PC-3 (cell line): ENCODE results near the gene IGFALS. TPM values are rescaled to one million over a fixed set of nuclear protein-coding genes. Genes with fewer than 3 reads are reported as not detected.

Experiments used
- ATAC-seq: fragments of 200-7000 bp; cut with Tn5 transposase; 2 replicates; pipeline ENCODE4 v1.9.1; 2020; ENCODE audit warnings: mild to moderate bottlenecking, moderate library complexity
- BruUV-seq: library from RNA; stranded (reverse); fragments of 400-500 nt; replicated peaks from 2 replicates; lab custom pipeline; 2021; lab: Mats Ljungman, UMichigan
- CTCF ChIA-PET: fragments of 300-600 bp; sonication (Branson Sonifier 250); formaldehyde crosslinking; loops from one replicate; lab custom pipeline; 2022; ENCODE audit warnings: antibody characterized with exemption; lab: Charles Lee
- POLR2A ChIA-PET: fragments of 300-600 bp; sonication (Branson Sonifier 250); formaldehyde crosslinking; loops from one replicate; lab custom pipeline; 2022; ENCODE audit warnings: antibody characterized with exemption; ENCODE audit not compliant: unreplicated experiment; lab: Charles Lee
- DNase-seq: peaks from one replicate; pipeline ENCODE4 v3.0.0-alpha.2; 2015
- H2AFZ ChIP-seq: fragments of 300-600 bp; sonication (generic); 2 replicates; pipeline ENCODE4 v1.6.0; 2016; ENCODE audit warnings: antibody characterized with exemption, low read length
- H3F3A ChIP-seq: fragments of 300-600 bp; sonication (generic); one replicate; pipeline ENCODE4 v1.6.0; 2017; ENCODE audit warnings: antibody characterized with exemption, low read length, control low read depth, mild to moderate bottlenecking; ENCODE audit not compliant: unreplicated experiment
- H3K27ac ChIP-seq: fragments of 300-600 bp; sonication (generic); 2 replicates; pipeline ENCODE4 v1.5.1; 2016; ENCODE audit warnings: mild to moderate bottlenecking, low read length
- H3K27me3 ChIP-seq: fragments of 300-600 bp; sonication (generic); 2 replicates; pipeline ENCODE4 v1.6.1; 2016; ENCODE audit warnings: low read length, mixed read lengths
- H3K36me3 ChIP-seq: fragments of 300-600 bp; sonication (generic); 2 replicates; pipeline ENCODE4 v1.6.1; 2016; ENCODE audit warnings: low read depth, mixed run types, low read length, mixed read lengths
- H3K4me1 ChIP-seq: fragments of 300-600 bp; sonication (generic); 2 replicates; pipeline ENCODE4 v1.5.1; 2016; ENCODE audit warnings: low read length; ENCODE audit not compliant: insufficient read depth
- H3K4me2 ChIP-seq: fragments of 300-600 bp; sonication (generic); 2 replicates; pipeline ENCODE4 v1.6.0; 2016; ENCODE audit warnings: low read length
- H3K4me3 ChIP-seq: fragments of 300-600 bp; sonication (generic); 2 replicates; pipeline ENCODE4 v1.5.1; 2016; ENCODE audit warnings: mild to moderate bottlenecking, low read length, mixed read lengths
- H3K79me2 ChIP-seq: fragments of 300-600 bp; sonication (generic); 2 replicates; pipeline ENCODE4 v1.6.1; 2017; ENCODE audit warnings: low read length, mixed read lengths
- H3K9ac ChIP-seq: fragments of 300-600 bp; sonication (generic); 2 replicates; pipeline ENCODE4 v1.6.0; 2016; ENCODE audit warnings: mild to moderate bottlenecking, low read length
- H3K9me2 ChIP-seq: fragments of 300-600 bp; sonication (generic); replicated peaks from 2 replicates; pipeline ENCODE4 v1.6.1; 2016; ENCODE audit warnings: mixed run types, low read length, mixed read lengths
- H3K9me3 ChIP-seq: fragments of 300-600 bp; sonication (generic); 2 replicates; pipeline ENCODE4 v1.6.1; 2016; ENCODE audit warnings: low read length, mixed read lengths
- H4K20me1 ChIP-seq: fragments of 300-600 bp; sonication (generic); 2 replicates; pipeline ENCODE4 v1.6.1; 2016; ENCODE audit warnings: low read length, mixed read lengths
- EZH2 ChIP-seq: fragments of 300-600 bp; sonication (generic); IDR thresholded peaks from one replicate; pipeline ENCODE4 v1.6.1; 2017; ENCODE audit warnings: antibody characterized with exemption, mild to moderate bottlenecking, low read length; ENCODE audit not compliant: unreplicated experiment
- EZH2phosphoT487 ChIP-seq: fragments of 300-600 bp; sonication (generic); IDR thresholded peaks from 2 replicates; pipeline ENCODE4 v1.6.1; 2018; ENCODE audit warnings: mild to moderate bottlenecking, antibody characterized with exemption, low read length, borderline replicate concordance
- intact Hi-C: fragments of 100-400 bp; cut with micrococcal nuclease; formaldehyde crosslinking; loops from 2 replicates; pipeline ENCODE4 v1.9.0; 2023
- total RNA-seq: library from RNA; depleted of rRNA; stranded (reverse); fragments of >200 nt; gene quantifications from 2 replicates; pipeline ENCODE4 v1.2.3, GENCODE V29; 2014
- TF ChIP-seq, protein P1 (sequence below): fragments of 300-600 bp; sonication (generic); conservative IDR thresholded peaks from 2 replicates; pipeline ENCODE4 v1.5.1; 2017; ENCODE audit warnings: antibody characterized with exemption, low read depth, mild to moderate bottlenecking, low read length

The IGFALS gene
- total RNA-seq, 1 experiment from 2014 or later = not detected

DNA sequence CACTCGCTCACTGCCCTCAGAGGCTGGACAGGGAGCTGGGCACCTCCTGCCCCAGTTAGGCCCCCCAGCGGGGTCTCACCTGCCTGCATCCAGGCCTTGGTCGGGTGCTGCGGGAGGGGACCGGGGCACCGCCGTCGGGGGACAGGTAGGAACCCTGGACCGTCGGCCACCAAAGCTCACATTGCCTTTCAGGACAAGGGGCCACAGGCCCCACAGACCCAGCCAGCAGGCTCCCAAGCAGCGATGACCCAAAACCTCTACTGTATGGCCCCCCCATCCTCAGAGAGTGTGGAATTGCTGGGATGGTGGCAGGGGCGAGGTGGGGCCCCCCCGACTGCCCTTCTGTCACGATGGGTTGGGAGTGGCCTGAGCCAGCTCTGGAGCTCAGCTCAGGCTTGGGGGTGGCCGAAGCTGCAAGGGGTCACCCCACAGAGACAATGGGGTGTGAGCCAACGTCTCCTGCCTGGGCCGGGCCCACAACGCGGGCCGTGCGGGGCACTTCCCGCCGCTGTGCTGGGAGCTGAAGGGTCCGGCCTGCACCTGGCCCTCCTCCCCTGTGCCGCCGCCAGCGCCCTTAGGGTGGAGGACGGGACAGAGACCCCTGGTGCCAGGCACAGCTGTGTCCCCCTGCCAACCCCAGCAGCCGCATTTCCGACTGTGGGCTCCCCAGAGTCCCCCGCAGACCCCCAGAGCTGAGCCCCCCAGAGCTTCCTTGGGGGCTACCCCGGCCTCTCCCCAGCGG lies 498 bp downstream of the IGFALS start:
- ATAC-seq (no peak), DNase-seq (no peak)
- POLR2A ChIA-PET = no interaction called here
- Histone ChIP-seq H3K27ac (no peak overlapping the region), H3F3A (no peaks in the 10 kb centered on the region), H3K9me2 (no peaks in the 10 kb centered on the region), H4K20me1 (no peaks in the 10 kb centered on the region), H3K9me3 (no peaks in the 10 kb centered on the region), H3K36me3 (no peaks in the 10 kb centered on the region), H3K4me1 (no peaks in the 10 kb centered on the region), H3K9ac (no peak overlapping the region), H2AFZ (no peak overlapping the region), H3K79me2 (no peaks in the 10 kb centered on the region), H3K4me3 (no peak overlapping the region), H3K27me3 (no peaks in the 10 kb centered on the region), H3K4me2 (no peak overlapping the region)
- no TSS peak for BruUV-seq
- CTCF ChIA-PET = no interaction called here
- TF ChIP-seq EZH2 (no peak), EZH2phosphoT487 (no peak)
- TF ChIP-seq, protein P1, sequence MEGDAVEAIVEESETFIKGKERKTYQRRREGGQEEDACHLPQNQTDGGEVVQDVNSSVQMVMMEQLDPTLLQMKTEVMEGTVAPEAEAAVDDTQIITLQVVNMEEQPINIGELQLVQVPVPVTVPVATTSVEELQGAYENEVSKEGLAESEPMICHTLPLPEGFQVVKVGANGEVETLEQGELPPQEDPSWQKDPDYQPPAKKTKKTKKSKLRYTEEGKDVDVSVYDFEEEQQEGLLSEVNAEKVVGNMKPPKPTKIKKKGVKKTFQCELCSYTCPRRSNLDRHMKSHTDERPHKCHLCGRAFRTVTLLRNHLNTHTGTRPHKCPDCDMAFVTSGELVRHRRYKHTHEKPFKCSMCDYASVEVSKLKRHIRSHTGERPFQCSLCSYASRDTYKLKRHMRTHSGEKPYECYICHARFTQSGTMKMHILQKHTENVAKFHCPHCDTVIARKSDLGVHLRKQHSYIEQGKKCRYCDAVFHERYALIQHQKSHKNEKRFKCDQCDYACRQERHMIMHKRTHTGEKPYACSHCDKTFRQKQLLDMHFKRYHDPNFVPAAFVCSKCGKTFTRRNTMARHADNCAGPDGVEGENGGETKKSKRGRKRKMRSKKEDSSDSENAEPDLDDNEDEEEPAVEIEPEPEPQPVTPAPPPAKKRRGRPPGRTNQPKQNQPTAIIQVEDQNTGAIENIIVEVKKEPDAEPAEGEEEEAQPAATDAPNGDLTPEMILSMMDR = no peak
- intact Hi-C loops = no loop called here

DNA sequence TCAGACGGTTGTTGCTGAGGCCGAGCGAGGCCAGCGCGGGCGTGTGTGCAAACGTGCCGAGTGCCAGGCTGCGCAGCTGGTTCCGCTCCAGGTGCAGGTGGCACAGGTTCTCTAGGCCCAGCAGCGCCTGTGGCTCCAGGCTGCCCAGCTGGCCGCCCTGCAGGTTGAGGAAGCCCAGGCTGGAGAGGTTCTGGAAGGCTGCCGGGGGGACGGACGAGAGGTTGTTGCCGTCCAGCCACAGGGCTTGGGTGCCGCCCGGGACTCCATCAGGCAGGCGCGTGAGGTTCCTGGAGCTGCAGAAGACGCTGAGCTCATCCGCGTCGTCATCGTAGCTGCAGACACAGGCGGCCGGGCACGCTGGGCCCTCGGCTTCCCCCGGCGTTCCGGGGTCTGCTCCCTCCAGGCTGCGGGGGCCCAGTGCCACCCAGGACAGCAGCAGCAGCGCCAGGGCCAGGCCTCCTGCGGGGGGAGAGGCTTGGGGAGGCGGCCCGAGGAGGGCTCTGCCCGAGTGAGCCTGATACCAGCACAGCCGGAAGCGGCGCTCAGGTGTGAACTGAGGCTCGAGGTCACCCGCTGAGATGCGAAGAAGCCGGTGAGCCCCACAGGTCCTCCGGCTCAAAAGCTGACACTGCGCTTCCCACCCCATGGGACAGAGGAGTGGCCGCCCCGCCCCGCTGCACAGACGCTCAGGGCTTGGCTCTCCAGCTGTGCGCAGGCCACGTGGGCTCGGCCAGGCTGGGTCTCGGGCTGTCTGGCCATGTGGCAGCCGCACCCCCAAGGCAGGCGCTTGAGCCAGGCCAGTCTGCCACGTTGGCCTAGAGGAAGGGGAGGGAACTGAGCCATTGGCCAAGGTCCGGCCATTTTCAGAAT lies 1.3 kb downstream of the IGFALS start:
- BruUV-seq = no TSS peak
- no peak overlapping the region for H3K9ac ChIP-seq
- ChIA-PET POLR2A (no interaction called here), CTCF (no interaction called here)
- H3K9me3 ChIP-seq = no peaks in the 10 kb centered on the region
- no peaks in the 10 kb centered on the region for H3K36me3 ChIP-seq
- H3K4me1 ChIP-seq = no peaks in the 10 kb centered on the region
- no peak overlapping the region for H3K4me2 ChIP-seq
- H3K9me2 ChIP-seq = no peaks in the 10 kb centered on the region
- H4K20me1 ChIP-seq = no peaks in the 10 kb centered on the region
- H2AFZ ChIP-seq = no peak overlapping the region
- ATAC-seq (no peak), DNase-seq (no peak)
- H3F3A ChIP-seq = no peaks in the 10 kb centered on the region
- no peaks in the 10 kb centered on the region for H3K79me2 ChIP-seq
- no peak overlapping the region for H3K4me3 ChIP-seq
- H3K27me3 ChIP-seq = no peaks in the 10 kb centered on the region
- H3K27ac ChIP-seq = no peak overlapping the region
- no peak for TF ChIP-seq EZH2phosphoT487
- no peak for TF ChIP-seq EZH2
- intact Hi-C loops = no loop called here

DNA sequence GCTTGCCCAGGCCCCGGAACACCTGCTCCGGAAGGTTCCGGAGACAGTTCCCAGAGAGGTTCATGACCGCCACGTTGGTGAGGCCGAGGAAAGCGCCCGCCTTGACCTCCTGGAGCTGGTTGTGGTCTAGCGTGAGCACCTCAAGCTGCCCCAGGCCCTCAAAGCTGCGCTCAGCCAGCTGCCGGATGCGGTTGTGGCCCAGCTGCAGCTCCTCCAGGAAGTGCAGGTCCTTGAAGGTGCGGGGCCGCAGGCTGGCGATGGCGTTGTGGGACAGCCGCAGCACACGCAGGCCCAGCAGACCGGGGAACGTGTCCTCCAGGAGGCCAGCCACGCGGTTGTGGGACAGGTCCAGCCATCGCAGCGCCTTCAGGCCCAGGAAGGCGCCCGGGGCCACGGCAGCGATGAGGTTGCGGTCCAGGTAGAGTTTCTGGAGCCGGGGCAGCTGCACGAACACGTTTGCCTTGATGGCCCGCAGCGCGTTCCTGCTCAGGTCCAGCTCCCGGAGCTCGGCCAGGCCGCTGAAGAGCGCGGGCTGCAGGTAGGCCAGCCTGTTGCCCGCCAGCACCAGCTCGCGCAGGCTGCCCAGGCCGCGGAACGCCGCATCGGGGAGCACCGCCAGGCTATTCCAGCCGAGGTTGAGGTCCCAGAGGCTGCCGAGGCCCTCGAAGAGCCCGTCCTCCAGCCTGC lies 2.1 kb downstream of the IGFALS start:
- CTCF ChIA-PET = no interaction called here
- POLR2A ChIA-PET = no interaction called here
- Histone ChIP-seq H3K9ac (no peak overlapping the region), H3K4me3 (no peak overlapping the region), H4K20me1 (no peaks in the 10 kb centered on the region), H3K27me3 (no peaks in the 10 kb centered on the region), H2AFZ (no peak overlapping the region), H3K4me1 (no peaks in the 10 kb centered on the region), H3K79me2 (0 out of 2 replicates have a peak, but pooled peaks cover 2% of the 10 kb centered on the region), H3K36me3 (no peaks in the 10 kb centered on the region), H3K9me2 (no peaks in the 10 kb centered on the region), H3K9me3 (no peaks in the 10 kb centered on the region), H3K27ac (no peak overlapping the region), H3F3A (no peaks in the 10 kb centered on the region), H3K4me2 (no peak overlapping the region)
- no TSS peak for BruUV-seq
- DNase-seq (no peak), ATAC-seq (no peak)
- intact Hi-C loops = no loop called here
- TF ChIP-seq, protein P1 = no peak
- no peak for TF ChIP-seq EZH2phosphoT487
- TF ChIP-seq EZH2 = no peak
